G401.6 (cell line): ENCODE data around the gene CUEDC1.

Experiments
- FAIRE-seq: peaks from 2 replicates; lab custom pipeline; 2012; peaks lifted over from hg19 to GRCh38; lab: Jason Lieb, UNC

The CUEDC1 gene

GRCh38 chr17:57915544-57915943 lies 39.7 kb downstream of the CUEDC1 start:
- FAIRE-seq, result no peak

- FAIRE-seq, result no peak
These were observed 40.7 kb downstream of the CUEDC1 start for GRCh38 chr17:57914273-57915142.

- FAIRE-seq, result no peak
These were observed 41.5 kb downstream of the CUEDC1 start for GRCh38 chr17:57913575-57914272.

- no peak for FAIRE-seq
These were observed 43.2 kb downstream of the CUEDC1 start for GRCh38 chr17:57911834-57912673.

GRCh38 chr17:57910462-57911420 lies 44.5 kb downstream of the CUEDC1 start:
- no peak for FAIRE-seq

GRCh38 chr17:57909551-57909950 lies 45.7 kb downstream of the CUEDC1 start:
- FAIRE-seq, result no peak

GRCh38 chr17:57908278-57908677 lies 46.9 kb downstream of the CUEDC1 start:
- no peak for FAIRE-seq

GRCh38 chr17:57906910-57907309 lies 48.3 kb downstream of the CUEDC1 start:
- no peak for FAIRE-seq

- FAIRE-seq, result no peak
These were observed 49.2 kb downstream of the CUEDC1 start for GRCh38 chr17:57905875-57906455.

GRCh38 chr17:57903961-57904360 lies 51.3 kb downstream of the CUEDC1 start:
- no peak for FAIRE-seq

- FAIRE-seq, result no peak
These were observed 52.1 kb downstream of the CUEDC1 start for GRCh38 chr17:57902800-57903759.

- no peak for FAIRE-seq
These were observed 53.0 kb downstream of the CUEDC1 start for GRCh38 chr17:57902117-57902799.

GRCh38 chr17:57900991-57901743 lies 54.0 kb downstream of the CUEDC1 start:
- no peak for FAIRE-seq

GRCh38 chr17:57899822-57900221 lies 55.4 kb downstream of the CUEDC1 start:
- no peak for FAIRE-seq

- FAIRE-seq, result no peak
These were observed 55.8 kb downstream of the CUEDC1 start for GRCh38 chr17:57899391-57899790.

GRCh38 chr17:57898487-57899311 lies 56.5 kb downstream of the CUEDC1 start:
- no peak for FAIRE-seq

GRCh38 chr17:57895382-57896060 lies 59.7 kb downstream of the CUEDC1 start:
- FAIRE-seq, result no peak
